Measurements from ENCODE around the gene UBA7. TPM values are rescaled to one million over a fixed set of nuclear protein-coding genes. Genes with fewer than 3 reads are reported as not detected.

Gene UBA7
- total RNA-seq, 1 experiment from 2014 or later, result 13.0 TPM

- no peak for DNase-seq (ENCODE audit: low read depth)
Observed at GRCh38 chr3:49805367-49805782, 8.4 kb downstream of the UBA7 start.

DNA sequence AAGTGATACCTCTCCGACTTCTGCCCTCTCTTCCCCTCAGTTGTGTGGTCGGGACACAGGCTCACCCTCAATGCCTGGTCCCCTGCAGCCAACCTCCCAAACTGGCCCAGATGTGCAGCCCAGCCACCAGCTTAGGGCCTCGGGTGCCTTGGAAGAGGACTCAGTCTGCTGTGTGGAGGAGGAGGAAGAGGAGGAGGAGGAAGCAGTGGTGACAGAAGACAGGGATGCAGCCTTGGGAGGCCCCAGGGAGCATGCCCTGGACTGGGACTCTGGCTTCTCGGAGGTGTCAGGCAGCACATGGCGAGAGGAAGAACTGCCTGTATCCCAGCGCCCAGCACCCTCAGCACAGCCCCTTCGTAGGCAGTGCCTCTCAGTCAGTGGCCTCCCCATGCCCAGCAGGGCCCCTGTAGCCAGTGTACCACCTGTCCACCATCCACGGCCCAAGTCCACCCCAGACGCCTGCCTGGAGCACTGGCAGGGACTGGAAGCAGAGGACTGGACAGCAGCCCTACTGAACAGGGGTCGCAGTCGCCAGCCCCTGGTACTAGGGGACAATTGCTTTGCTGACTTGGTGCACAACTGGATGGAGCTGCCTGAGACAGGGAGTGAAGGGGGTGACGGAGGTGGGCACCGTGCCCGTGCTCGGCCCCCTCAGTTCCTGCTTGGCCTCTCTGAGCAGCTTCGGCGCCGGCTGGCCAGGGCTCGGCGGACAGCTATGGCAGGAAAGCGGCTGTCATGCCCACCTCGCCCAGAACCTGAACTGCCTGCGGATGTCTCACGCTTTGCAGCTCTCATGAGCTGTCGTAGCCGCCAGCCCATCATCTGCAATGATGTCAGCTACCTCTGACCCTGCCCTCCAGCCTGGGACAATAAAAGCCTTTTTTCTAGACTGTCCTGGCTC is 9.4 kb downstream of the UBA7 start:
- no peak for DNase-seq (ENCODE audit: low read depth)

DNA sequence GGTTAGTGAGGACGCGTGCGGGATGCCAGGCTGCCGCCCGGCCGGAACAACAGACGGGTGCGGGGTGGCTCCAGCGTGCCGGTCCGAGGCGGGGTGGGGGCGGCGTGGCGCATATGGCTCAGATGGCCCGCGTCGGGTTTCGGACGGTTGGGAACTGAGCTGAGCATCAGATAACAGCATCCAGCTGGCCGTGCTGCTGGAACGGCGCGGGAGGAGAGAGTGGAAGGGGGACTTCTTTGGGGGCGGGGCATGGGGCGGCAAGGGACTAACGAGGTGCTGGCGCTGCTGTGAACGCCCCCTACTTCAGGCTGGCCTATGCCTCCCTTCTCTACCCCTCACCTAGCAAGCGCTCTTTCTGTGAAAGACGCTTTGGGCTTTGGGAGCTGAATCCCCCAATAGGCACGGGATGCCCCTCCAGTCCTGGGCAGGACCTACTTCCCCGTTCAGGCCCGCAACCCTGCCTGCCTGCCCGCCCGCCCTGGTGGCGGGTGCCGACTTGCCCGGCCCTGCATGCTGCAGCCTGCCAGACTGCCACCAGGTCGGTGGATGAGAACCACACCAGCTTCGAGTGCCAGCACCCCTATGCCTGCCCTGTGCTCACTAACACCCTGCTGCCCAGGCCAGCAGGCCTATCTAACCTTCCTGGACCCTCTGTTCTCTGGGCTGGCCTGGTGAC is 10.2 kb downstream of the UBA7 start:
- DNase-seq (ENCODE audit: low read depth), result no peak

DNA sequence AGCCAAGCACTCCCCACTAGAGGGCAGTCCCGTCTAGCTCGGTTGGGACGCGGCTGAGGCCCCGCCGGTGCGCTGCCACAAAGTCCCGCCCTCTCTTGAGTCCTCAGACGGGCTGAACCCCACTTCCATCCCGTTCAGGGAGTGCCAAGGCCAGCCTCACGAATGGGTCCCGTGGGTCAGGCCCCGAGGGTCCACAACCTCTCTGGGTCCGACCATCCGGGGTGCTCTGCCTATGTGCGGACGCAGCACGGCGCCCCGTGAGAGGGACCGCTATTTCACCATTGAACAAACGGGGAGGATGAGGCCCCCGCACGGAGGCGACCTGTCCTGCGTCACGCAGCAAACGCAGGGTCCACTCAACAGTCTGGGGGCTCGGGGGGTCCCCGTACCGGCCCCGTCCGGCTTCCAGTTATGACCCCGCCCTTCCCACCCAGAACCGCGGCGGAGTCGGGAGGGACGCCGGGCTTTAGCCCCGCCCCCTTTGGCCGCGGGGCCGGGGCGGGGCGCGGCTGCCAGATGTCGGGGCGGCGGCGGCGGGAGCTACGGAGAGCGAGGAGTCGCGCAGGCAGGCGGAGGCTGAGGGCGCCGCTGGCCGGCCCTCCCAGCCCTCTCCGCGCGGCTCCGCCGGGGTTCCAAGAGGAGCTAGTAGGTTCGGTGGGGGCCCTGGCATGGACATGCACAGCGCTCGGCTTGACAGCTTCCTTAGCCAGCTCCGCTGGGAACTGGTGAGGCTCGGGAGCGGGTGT is 10.9 kb downstream of the UBA7 start, which contains the start of gene INKA1:
TSS of gene INKA1 (plus strand) at position 543 of the 746 bp plus-strand sequence. CDS start at position 675, 132 bp downstream.
- peak; percentile 77 for DNase-seq (ENCODE audit: low read depth)

DNA sequence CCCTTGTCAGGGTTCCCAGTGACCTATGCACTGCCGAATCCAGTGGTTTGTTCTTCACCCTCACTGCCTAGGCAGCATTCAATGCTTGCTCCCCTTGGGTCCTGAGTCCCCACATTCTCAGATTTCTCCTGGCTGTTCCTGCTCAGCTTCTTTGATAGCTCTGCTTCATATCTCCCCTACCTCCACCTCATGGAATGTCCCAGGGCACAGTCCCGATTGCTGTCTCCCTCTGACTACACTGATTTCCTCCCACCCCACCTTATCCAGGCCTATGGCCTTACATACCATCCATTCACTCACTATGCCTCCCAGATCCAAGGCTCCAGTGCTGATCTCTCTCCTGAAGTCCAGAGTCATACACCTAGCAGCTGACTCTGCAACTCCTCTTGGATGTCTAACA is 12.6 kb downstream of the UBA7 start:
- DNase-seq (ENCODE audit: low read depth), result no peak

GRCh38 chr3:49799761-49800160 is 14.0 kb downstream of the UBA7 start, which contains the start of gene CDHR4:
TSS of gene CDHR4 (minus strand) at chr3:49799873. CDS start at chr3:49799812, 61 bp downstream.
- DNase-seq (ENCODE audit: low read depth), result peak; percentile 59

- DNase-seq (ENCODE audit: low read depth), result no peak
Observed at GRCh38 chr3:49799105-49799504, 14.6 kb downstream of the UBA7 start.

DNA sequence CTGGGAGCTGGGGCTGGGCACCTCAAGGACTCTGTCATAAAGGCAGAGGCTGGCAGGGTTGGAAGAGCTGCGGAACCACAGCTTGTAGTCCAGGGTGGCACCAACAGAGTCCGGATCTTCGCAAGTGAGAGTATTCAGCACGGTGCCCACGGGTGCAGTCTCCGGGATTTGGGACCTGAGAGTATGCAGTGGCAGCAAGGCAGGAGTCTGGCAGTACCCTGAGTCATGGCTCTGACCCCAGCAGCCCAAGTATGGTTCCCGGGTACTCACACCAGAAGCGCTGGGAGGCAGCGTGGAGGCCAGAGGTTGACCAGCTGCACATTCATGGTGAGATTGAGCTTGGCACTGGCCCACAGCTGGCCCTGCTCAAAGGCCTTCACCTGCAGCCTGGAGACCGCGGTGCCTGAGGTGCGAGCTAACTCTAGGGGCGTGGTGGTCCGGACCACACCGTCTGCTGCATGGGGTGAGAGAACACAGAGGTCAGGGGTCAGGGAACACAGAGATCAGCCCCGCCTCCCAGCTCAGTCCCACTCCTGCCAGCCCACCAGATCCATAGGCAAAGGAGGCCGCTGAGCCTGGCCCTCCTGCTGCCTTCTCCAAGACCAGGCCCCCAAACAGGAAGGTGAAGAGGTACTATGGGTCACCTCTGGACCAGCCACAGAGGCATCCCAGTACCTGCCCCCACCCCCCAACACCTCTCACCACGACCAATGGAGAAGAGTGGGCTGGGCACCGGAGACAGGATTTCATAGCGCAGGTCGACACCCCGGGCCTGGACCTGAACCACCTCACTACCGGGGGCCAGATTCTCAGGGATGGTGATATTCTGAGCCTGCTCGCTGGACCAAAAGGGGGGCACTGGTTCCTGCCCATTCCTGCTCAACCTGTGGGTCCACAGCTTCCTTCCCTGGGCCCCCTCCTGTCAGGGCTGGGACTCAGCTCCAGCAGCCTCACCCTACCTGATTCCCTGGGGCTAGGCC is 18.5 kb downstream of the UBA7 start:
- no peak for DNase-seq (ENCODE audit: low read depth)

GRCh38 chr3:49794431-49794830 is 19.3 kb downstream of the UBA7 start:
- DNase-seq (ENCODE audit: low read depth), result no peak

- no peak for DNase-seq (ENCODE audit: low read depth)
Observed at GRCh38 chr3:49793486-49794085, 20.2 kb downstream of the UBA7 start.

GRCh38 chr3:49792371-49793150 is 21.2 kb downstream of the UBA7 start:
- DNase-seq (ENCODE audit: low read depth), result no peak

DNA sequence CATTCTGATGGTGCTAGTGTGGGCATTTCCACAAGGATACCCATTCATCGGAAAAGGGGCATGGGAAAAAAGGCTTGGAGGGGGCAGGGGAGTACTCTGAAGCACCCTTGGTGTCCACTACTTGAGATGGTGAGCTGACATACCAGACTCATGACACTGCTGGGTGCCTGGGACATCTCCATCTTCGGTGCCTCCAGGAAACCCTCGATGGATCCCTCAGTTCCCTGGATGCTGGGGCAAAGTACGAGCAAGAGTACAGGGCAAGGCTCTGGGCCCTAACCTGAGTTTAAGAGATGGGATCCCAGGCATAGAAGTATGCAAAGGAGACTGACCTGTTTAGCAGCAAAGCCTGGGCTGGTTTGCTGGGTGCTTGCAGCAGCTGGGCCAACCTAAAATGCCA is 22.2 kb downstream of the UBA7 start:
- DNase-seq (ENCODE audit: low read depth), result no peak

DNA sequence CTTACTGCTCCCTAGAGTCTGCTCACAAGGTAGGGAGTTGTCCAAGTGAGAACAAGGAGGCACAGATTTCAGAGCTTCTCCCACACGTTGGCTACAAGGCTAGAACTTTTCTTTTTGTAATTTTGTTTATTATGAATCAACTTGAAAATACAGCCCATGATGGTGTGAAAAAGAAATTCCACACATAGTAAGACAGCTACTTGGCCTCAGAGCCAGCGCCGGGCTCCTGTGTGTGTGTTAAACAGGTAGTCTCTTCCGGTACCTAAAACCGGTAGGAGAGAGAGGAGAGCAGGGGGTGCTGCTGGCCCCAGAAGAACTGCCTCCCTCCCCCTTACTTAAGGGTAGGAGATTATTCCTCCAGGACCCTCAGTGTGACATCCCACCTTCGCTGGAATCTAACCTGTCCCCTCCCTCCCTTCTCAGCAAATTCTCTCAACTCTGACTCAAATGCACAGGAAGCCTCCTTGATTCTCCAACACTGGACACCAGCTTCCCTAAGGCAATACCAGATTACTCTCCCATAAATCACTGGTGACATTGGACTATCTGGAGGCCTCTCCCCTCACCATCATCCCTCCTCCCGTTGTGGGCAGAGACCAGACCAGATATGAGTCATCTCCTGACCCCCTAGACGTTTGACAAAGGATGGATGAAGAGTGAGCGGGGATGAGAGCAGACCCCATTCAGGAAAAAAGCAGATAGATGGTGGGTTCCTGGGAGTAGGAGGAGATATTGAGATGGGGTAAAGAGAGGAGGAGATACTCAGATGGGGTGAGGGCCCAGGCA is 22.9 kb downstream of the UBA7 start:
- peak; percentile 47 for DNase-seq (ENCODE audit: low read depth)

DNA sequence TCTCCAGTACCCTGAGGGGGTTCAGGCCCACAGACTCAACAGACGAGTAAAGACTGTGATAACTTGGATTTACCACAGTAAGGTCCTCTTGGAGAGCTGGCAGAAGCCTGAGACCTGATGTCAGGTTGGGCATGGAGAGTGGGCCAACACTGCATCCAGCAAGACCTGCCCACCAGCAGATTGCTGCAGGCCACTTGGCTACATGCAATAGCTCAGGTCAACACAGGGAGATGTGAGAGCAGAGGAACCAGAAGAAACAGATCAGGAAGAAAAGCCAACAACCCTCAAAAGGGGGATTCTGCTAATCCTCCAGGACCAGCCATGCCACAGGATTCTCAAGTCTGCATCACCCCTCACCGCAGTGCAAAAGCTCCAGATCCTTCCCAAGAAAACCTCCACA is 25.7 kb downstream of the UBA7 start:
- no peak for DNase-seq (ENCODE audit: low read depth)

GRCh38 chr3:49787536-49787935 is 26.2 kb downstream of the UBA7 start:
- DNase-seq (ENCODE audit: low read depth), result no peak

DNA sequence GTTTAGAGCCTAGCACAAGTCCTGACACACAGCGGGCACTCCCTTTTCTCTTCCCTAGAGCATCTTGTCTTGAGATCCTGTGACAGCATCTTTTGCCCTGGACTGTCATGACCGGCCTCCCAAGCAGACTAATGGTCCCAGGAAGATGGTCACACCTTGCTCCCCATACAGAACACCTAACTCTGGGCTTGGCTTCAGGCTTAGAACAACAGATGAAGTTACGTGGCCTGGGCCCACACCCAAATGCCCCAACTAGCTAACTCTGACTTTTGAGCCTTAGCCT is 26.6 kb downstream of the UBA7 start:
- no peak for DNase-seq (ENCODE audit: low read depth)

DNA sequence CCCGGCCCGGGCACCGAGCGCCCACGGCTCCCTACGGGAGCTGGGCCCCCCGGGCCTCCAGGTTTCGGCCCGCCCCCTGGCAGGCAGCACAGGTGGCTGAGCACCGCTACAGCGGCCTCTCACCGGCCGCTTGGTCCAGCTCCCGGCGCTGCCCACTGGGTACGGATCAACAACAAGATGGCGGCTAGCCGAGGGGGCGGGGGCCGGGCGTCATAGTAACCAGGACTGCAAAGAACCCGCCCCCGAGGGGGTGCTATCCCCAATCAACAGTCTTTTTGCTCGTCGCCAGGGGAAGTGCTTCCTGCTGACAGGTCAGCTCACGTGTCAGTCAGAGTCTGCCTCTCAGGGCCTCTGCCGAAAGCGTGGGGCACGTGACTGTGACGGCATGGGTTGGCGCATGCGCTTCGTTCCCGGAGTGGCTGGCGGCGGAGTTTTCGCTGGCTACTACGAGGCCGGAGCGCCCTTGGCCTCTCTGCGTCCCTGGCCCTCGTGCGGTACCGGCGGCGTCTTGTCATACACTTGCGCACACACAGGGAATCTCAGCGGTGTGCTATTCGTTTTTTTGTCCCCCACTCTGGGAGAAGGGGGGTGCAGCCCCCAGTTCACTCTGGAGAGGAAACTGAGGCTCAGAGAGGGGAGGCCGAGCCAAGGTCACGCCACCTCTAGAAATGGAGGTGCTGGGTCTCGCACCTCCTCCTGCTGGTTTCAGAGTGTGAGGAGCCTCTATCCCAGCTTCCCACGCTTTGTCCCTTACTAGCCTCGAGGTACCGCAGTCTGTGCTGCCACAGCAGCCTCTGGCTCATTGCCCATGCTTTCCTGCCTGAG is 27.2 kb downstream of the UBA7 start, which contains the start of gene IP6K1:
TSS of gene IP6K1 (minus strand) at position 186 of the 825 bp plus-strand sequence. CDS start 38,502 bp downstream, outside the sequence.
- DNase-seq (ENCODE audit: low read depth), result peak; percentile 100
